Colonic mucosa (tissue), 4 donors: ENCODE data around the gene KDM4B. TPM values are rescaled to one million over a fixed set of nuclear protein-coding genes. Genes with fewer than 3 reads are reported as not detected.

Source experiments
- DNase-seq: peaks from one replicate; pipeline ENCODE4 v3.0.0-alpha.2; 2020
- H3K27ac ChIP-seq: fragments of 200-600 bp; one replicate; pipeline ENCODE4 v1.8.0; 2021
- H3K27me3 ChIP-seq: fragments of 200-600 bp; one replicate; pipeline ENCODE4 v1.8.0; 2021
- H3K36me3 ChIP-seq: fragments of 200-600 bp; one replicate; pipeline ENCODE4 v1.8.0; 2021
- H3K4me1 ChIP-seq: fragments of 200-600 bp; one replicate; pipeline ENCODE4 v1.8.0; 2021; ENCODE audit warnings: mild to moderate bottlenecking
- H3K4me3 ChIP-seq: fragments of 200-600 bp; one replicate; pipeline ENCODE4 v1.8.0; 2021
- H3K9ac ChIP-seq, 2 donors: one replicate each; pipeline ENCODE4 v1.7.0; 2013; ENCODE audit warnings: control low read depth in 2 of 2, low read depth in 2 of 2, low read length in 2 of 2
- H3K9me3 ChIP-seq: fragments of 200-600 bp; one replicate; pipeline ENCODE4 v1.8.0; 2021
- CTCF ChIP-seq: fragments of 200-600 bp; IDR thresholded peaks from one replicate; pipeline ENCODE4 v1.8.0; 2022; ENCODE audit warnings: antibody characterized with exemption, mild to moderate bottlenecking
- intact Hi-C: fragments of 100-400 bp; cut with DNase I; formaldehyde crosslinking; loops from one replicate; pipeline ENCODE4 v1.14.1; 2022
- total RNA-seq, 2 donors: library from RNA; stranded (reverse); fragmentation: NEBNext Ultra II Directional in 1 of 2; extraction: Animal tissue kit (Norgen Biotek cat#: 25700) in 1 of 2; gene quantifications; one replicate each; pipeline ENCODE4 v1.2.1, GENCODE V29; 2021
- donor health status: healthy.
- donor health status: DM: no; HTN: no; CAD: no.
- donor health status: DM: no; HTN: no; CAD: no.

KDM4B gene
- total RNA-seq, 2 donors from 2014 or later = 35.2 to 52.9 TPM

DNA sequence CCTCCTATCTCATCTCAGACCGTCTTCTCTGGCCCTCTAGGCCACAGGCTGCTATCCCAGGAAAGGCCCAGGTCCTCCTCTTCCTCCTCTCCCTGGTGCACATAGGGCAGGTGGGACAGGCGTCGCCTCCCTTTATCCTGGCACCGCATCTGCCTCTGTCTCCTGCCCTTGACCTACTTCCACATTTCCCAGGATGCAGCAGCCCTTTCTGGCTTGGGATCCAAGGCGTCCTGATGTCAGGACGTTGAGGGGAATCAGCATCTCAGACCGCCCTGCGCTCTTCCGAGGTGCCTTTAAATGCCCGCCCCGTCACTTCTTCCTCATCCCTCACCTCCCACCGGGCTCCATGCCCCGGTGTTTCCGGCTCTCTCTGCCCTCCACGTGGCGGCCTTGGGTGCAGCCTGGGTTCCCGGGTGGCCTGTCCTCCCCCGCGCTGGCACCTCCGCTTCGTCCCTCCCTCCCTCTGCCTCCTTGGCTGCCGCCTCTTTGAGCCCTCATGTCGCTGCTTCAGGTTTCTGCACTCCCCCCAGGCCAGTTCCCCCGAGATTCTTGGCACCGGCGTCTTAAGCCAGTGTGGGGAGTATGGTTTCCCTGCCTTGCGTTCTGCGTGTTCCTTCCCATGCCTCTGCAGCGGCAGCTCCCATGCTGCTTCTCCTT lies 66.3 kb downstream of the KDM4B start:
- Histone ChIP-seq H3K4me3 (no peak overlapping the region), H3K36me3 (peaks cover 7% of the 10 kb centered on the region), H3K9me3 (no peaks in the 10 kb centered on the region), H3K4me1 (no peaks in the 10 kb centered on the region), H3K9ac (no peak overlapping the region), H3K27me3 (no peaks in the 10 kb centered on the region), H3K27ac (no peak overlapping the region)
- TF ChIP-seq CTCF = no peak
- intact Hi-C loops = no loop called here
- DNase-seq = no peak

DNA sequence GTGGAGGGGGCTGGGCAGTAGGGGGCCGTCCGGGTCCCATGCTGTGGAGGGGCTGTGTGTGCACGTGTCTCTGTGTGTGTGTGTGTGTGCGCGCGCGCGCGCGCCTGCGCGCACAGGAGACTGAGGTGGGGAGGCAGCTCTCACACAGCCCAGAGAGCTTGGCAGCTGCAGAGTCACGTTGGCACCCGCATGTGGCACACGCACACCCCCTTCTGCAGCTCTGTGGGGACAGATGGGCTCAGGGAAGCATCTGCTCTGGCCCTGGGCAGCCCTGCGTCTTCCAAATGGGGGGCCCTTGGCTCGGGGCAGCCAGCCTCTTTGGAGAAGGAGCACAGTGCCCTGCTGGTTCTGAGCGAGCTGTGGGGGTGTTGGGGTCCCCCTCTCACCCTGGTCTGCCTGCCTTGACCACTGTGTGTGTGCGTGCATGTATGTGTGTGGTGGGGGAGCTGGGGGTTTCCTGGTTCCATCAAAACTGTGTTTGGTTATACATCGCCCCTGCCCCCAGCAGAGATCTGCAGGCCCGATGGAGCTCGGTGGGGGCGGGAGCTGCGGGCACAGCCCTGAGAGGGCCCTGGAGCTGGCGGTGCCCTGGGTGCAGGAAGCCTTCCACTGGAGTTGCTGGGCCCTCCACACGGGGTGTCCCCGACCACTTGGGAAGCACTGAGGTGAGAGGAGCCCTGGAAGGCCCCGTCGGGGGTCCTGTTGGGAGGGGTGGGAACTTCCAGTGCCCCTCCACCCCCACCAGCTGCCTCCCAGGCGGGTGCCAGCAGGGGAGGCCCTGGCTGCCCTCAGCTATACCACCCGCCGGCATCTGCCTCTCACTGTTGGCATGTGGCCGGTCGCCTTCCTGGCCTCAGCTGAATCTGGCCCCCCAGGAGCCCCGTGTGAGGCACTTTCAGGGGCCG lies 67.1 kb downstream of the KDM4B start:
- TF ChIP-seq CTCF = no peak
- Histone ChIP-seq H3K36me3 (peaks cover 7% of the 10 kb centered on the region), H3K9me3 (no peaks in the 10 kb centered on the region), H3K4me3 (no peak overlapping the region), H3K9ac (no peak overlapping the region), H3K4me1 (no peaks in the 10 kb centered on the region), H3K27me3 (no peaks in the 10 kb centered on the region), H3K27ac (no peak overlapping the region)
- no peak for DNase-seq
- intact Hi-C loops = no loop called here

GRCh38 chr19:5036698-5037563 lies 68.0 kb downstream of the KDM4B start:
- TF ChIP-seq CTCF = no peak
- Histone ChIP-seq H3K27me3 (no peaks in the 10 kb centered on the region), H3K27ac (no peak overlapping the region), H3K9me3 (no peaks in the 10 kb centered on the region), H3K36me3 (peaks cover 7% of the 10 kb centered on the region), H3K9ac (no peak overlapping the region), H3K4me3 (no peak overlapping the region), H3K4me1 (no peaks in the 10 kb centered on the region)
- intact Hi-C loops = no loop called here
- DNase-seq = no peak

- Histone ChIP-seq H3K27ac (no peak overlapping the region), H3K36me3 (peaks cover 7% of the 10 kb centered on the region)
- intact Hi-C loops = no loop called here
Measured at GRCh38 chr19:5037936-5038335, 69.0 kb downstream of the KDM4B start.

More at GRCh38 chr19:5037936-5038335, 69.0 kb downstream of the KDM4B start:
- Histone ChIP-seq H3K9me3 (no peaks in the 10 kb centered on the region), H3K9ac (no peak overlapping the region), H3K4me3 (no peak overlapping the region), H3K27me3 (no peaks in the 10 kb centered on the region), H3K4me1 (no peaks in the 10 kb centered on the region)
- no peak for DNase-seq
- no peak for TF ChIP-seq CTCF
